Measurements from ENCODE around the gene SLC38A10.

GRCh38 chr17:81233316-81233715 is 61.8 kb downstream of the SLC38A10 start:
- TF ChIP-seq CTCF (conservative IDR thresholded peaks at IDR 0.05): no peak
- no peak for TF ChIP-seq ZFX (IDR thresholded peaks at IDR 0.05)

Measured in C4-2B (cell line).